HG03354 (cell line): ENCODE data around the gene AIPL1.

ENCODE experiments used
- ATAC-seq: cut with Tn5 transposase; IDR thresholded peaks from one replicate; pipeline ENCODE4 v1.9.1; 2021; ENCODE audit warnings: mild to moderate bottlenecking; ENCODE audit not compliant: unreplicated experiment, poor library complexity, severe bottlenecking

The AIPL1 gene

GRCh38 chr17:6381526-6382465 is 53.1 kb downstream of the AIPL1 start:
- no peak for ATAC-seq

GRCh38 chr17:6380915-6381438 is 53.9 kb downstream of the AIPL1 start:
- ATAC-seq = no peak

GRCh38 chr17:6377906-6378305 is 57.0 kb downstream of the AIPL1 start:
- ATAC-seq = no peak

- ATAC-seq = no peak
These were observed 58.0 kb downstream of the AIPL1 start for GRCh38 chr17:6376931-6377361.

- no peak for ATAC-seq
These were observed 60.1 kb downstream of the AIPL1 start for GRCh38 chr17:6374761-6375312.

- no peak for ATAC-seq
These were observed 60.6 kb downstream of the AIPL1 start for GRCh38 chr17:6374271-6374691.
